ENCODE measurements around the gene COL17A1. TPM values are rescaled to one million over a fixed set of nuclear protein-coding genes. Genes with fewer than 3 reads are reported as not detected.

COL17A1 gene
- total and polyA plus RNA-seq, 8 donors = 0.45 to 53.3 (median 4.5) TPM

DNA sequence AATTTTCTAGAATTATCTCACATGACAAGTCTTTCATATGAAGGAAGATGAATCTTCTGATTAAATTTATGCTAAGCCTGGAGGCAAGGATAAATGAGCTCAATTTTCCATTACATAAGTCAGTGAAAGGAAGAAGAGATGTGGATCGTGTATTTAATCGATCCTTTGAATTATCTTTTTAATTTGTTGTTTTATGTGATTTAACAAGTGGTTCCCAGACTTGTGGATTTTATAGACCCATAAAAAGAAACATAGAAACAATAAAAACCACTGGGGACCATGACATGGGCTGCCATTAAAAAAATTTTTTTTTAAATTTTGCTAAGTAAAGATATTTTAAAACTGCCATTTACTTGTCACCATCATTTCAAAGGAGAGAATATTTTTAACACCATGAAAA, 73.8 kb downstream of the COL17A1 start:
- H3K4me1 ChIP-seq = no peaks in the 10 kb centered on the region
- no peak for TF ChIP-seq POLR2A (IDR thresholded peaks at IDR 0.05)
- no peak for TF ChIP-seq EP300 (IDR thresholded peaks at IDR 0.05)
- TF ChIP-seq, protein P1, sequence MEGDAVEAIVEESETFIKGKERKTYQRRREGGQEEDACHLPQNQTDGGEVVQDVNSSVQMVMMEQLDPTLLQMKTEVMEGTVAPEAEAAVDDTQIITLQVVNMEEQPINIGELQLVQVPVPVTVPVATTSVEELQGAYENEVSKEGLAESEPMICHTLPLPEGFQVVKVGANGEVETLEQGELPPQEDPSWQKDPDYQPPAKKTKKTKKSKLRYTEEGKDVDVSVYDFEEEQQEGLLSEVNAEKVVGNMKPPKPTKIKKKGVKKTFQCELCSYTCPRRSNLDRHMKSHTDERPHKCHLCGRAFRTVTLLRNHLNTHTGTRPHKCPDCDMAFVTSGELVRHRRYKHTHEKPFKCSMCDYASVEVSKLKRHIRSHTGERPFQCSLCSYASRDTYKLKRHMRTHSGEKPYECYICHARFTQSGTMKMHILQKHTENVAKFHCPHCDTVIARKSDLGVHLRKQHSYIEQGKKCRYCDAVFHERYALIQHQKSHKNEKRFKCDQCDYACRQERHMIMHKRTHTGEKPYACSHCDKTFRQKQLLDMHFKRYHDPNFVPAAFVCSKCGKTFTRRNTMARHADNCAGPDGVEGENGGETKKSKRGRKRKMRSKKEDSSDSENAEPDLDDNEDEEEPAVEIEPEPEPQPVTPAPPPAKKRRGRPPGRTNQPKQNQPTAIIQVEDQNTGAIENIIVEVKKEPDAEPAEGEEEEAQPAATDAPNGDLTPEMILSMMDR (IDR thresholded peaks at IDR 0.05) = no peak
- no peak overlapping the region for H3K27ac ChIP-seq
- intact Hi-C loops (cut with DNase I; ENCODE audit: low total_unique reads) = no loop called here
- 95 to 98% (median 97%) methylated on average over 2 of the region's 2 CpGs for WGBS, 5 donors
- no peaks in the 10 kb centered on the region for H3K9me3 ChIP-seq
- H3K27me3 ChIP-seq = no peaks in the 10 kb centered on the region
- peaks cover 6 to 71% (median 50%) of the 10 kb centered on the region in 4 donors for H3K36me3 ChIP-seq
- DNase-seq = no peak
- H3K4me3 ChIP-seq = no peak overlapping the region

DNA sequence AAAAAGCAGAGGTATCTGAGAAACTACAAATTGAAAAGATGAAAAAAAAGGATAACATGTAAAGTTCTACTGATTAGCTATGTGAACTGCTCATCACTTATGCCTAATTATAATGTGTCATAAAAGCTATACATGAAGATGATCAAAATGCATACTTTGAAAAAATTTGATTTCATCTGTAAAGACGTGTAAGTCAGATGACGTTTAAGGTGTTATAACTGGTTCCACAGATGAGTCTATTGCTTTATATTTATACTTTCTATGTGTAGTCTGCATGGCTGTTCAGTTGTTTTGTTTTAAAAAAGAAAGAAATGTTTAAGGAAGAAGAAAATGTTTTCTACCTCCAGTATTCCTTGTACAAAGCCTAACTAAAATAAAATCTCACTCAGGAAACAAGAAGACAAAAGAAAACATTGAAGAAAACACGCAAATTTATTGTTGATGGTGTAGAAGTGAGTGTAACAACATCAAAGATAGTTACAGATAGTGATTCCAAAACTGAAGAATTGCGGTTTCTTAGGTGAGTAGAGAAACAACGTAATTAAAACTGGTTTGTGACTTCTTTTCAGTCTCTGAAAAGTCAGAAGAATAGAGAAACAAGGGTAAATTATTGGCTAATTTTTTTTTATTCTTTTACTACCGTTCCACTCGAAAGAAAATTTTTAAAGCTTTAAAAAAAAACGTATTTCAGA, 80.4 kb downstream of the COL17A1 start:
- H3K36me3 ChIP-seq = peaks cover 30 to 97% (median 86%) of the 10 kb centered on the region in 4 donors
- no peaks in the 10 kb centered on the region for H3K4me1 ChIP-seq
- no peak overlapping the region for H3K4me3 ChIP-seq
- H3K9me3 ChIP-seq = no peaks in the 10 kb centered on the region
- H3K27ac ChIP-seq = no peak overlapping the region
- no peaks in the 10 kb centered on the region for H3K27me3 ChIP-seq
- TF ChIP-seq POLR2AphosphoS5 (IDR thresholded peaks at IDR 0.05) (no peak), POLR2A (IDR thresholded peaks at IDR 0.05) (no peak), EP300 (IDR thresholded peaks at IDR 0.05) (no peak)
- TF ChIP-seq, protein P1 (IDR thresholded peaks at IDR 0.05) = no peak
- WGBS, 5 donors = 90 to 95% (median 91%) methylated on average over 8 of the region's 8 CpGs
- intact Hi-C loops (cut with DNase I; ENCODE audit: low total_unique reads) = no loop called here
- no peak for DNase-seq

DNA sequence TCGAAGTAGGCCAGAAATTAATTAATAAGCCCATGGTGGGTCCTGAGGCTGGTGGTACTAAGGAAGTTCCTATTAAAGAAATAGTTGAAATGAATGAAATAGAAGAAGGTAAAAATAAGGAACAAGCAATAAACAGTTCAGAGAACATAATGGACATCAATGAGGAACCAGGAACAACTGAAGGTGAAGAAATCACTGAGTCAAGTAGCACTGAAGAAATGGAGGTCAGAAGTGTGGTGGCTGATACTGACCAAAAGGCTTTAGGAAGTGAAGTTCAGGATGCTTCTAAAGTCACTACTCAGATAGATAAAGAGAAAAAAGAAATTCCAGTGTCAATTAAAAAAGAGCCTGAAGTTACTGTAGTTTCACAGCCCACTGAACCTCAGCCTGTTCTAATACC, 82.8 kb downstream of the COL17A1 start:
- H3K4me3 ChIP-seq = no peak overlapping the region
- no peaks in the 10 kb centered on the region for H3K27me3 ChIP-seq
- H3K36me3 ChIP-seq = peaks cover 42 to 94% (median 87%) of the 10 kb centered on the region in 4 donors
- no peaks in the 10 kb centered on the region for H3K9me3 ChIP-seq
- no peaks in the 10 kb centered on the region for H3K4me1 ChIP-seq
- TF ChIP-seq POLR2AphosphoS5 (IDR thresholded peaks at IDR 0.05) = no peak
- TF ChIP-seq, protein P1 (IDR thresholded peaks at IDR 0.05) = no peak
- TF ChIP-seq EP300 (IDR thresholded peaks at IDR 0.05) = no peak
- no peak for DNase-seq
- WGBS, 5 donors = 97 to 100% (median 100%) methylated on average over 1 of the region's 1 CpG
- intact Hi-C loops (cut with DNase I; ENCODE audit: low total_unique reads) = no loop called here
- H3K27ac ChIP-seq = no peak overlapping the region

DNA sequence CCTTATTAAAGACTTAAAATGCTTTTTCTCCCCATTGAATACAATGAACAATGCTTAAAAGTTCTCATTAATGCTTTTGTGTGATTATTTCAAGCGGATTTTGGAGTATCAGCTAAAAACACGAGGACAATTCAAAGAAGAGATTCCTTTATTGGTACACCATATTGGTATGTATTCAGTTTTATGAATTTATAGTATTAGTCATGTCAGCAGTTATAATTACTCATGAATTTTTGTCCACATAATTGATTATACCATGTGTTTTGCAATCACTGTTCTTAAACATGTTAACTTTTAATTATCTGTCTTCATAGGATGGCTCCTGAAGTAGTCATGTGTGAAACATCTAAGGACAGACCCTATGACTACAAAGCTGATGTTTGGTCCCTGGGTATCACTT, 86.9 kb downstream of the COL17A1 start:
- Histone ChIP-seq H3K4me1 (no peaks in the 10 kb centered on the region), H3K9me3 (no peaks in the 10 kb centered on the region), H3K36me3 (peaks cover 39 to 87% (median 72%) of the 10 kb centered on the region in 4 donors), H3K4me3 (no peak overlapping the region), H3K27me3 (no peaks in the 10 kb centered on the region), H3K27ac (no peak overlapping the region)
- 91 to 99% (median 96%) methylated on average over 2 of the region's 2 CpGs for WGBS, 5 donors
- intact Hi-C loops (cut with DNase I; ENCODE audit: low total_unique reads) = no loop called here
- no peak for DNase-seq
- no peak for TF ChIP-seq EP300 (IDR thresholded peaks at IDR 0.05)
- TF ChIP-seq, protein P1 (IDR thresholded peaks at IDR 0.05) = no peak
- no peak for TF ChIP-seq POLR2A (IDR thresholded peaks at IDR 0.05)
- TF ChIP-seq POLR2AphosphoS5 (IDR thresholded peaks at IDR 0.05) = no peak

Data from stomach (tissue), 9 donors.